ENCODE data around the gene EBF4.
"Not testable (repeated sequence)": the region's sequence is repeated elsewhere in the genome, so short reads cannot be mapped to it uniquely, and the experiment has no call there.

The EBF4 gene

DNA sequence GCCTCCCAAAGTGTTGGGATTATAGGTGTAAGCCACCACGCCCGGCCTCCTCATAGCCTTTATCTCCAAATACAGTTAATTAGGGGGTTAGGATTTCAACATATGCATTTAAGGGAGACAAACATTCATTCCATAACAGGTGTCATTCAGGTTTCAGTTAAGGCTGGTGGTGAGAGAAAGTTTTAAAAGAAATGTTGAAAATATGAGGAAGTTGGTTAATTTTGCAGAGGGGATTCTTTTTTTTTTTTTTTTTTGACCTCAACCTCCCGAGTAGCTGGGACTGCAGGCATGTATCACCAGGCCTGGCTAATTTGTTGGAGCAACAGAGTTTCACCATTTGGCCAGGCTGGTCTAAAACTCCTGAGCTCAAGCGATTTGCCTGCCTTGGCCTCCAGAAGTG is 12.5 kb upstream of the EBF4 start:
- no peak for DNase-seq

DNA sequence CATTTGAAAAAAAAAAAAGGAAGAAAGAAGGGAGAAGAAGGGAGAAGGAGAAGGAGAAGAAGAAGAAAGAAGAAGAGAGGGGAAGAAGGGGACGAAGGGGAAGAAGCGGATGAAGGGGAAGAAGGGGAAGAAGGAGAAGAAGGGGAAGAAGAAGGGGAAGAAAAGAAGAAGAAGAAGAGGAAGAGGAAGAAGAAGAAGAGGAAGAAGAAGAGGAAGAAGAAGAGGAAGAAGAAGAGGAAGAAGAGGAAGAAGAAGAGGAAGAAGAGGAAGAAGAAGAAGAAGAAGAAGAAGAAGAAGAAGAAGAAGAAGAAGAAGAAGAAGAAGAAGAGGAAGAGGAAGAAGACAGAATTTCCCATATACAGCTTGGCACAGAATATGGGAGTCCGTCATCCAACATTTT is 10.5 kb upstream of the EBF4 start:
- not testable (repeated sequence) for DNase-seq

DNA sequence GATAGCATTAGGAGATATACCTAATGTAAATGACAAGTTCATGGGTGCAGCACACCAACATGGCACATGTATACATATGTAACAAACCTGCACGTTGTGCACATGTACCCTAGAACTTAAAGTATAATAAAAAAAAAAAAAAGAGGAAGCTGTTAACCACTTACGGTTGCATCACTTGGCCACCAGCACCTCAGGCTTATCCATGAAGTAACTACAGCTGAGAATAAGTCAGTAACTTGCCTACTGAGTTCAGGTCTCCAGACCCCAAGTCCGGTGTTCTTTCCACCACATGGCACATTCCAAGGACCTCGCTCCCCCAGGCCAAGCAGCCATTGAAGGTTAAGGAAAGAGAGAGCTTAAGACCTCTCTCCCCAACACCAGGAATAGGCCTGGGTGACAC is 7.8 kb upstream of the EBF4 start:
- DNase-seq: not testable (repeated sequence)

DNA sequence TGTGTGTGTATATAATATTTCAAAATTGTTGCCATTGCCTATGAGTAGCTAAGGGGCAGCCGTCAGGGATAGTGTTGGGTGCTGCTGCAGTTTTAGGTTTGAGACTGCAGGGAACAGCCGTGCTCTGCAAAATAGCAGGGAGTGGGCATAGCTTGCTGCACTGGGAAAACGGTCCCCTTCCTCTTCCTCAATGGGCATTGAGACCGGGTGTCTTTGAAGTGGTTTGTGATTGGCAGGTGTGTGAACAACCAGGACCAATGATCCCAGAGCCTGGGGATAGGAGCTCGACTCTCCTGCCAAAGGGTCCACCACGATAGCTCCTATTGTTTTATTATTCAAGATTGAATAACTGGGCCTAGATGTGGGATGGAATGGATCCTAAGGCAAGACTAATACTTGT is 5.1 kb upstream of the EBF4 start:
- DNase-seq: no peak

DNA sequence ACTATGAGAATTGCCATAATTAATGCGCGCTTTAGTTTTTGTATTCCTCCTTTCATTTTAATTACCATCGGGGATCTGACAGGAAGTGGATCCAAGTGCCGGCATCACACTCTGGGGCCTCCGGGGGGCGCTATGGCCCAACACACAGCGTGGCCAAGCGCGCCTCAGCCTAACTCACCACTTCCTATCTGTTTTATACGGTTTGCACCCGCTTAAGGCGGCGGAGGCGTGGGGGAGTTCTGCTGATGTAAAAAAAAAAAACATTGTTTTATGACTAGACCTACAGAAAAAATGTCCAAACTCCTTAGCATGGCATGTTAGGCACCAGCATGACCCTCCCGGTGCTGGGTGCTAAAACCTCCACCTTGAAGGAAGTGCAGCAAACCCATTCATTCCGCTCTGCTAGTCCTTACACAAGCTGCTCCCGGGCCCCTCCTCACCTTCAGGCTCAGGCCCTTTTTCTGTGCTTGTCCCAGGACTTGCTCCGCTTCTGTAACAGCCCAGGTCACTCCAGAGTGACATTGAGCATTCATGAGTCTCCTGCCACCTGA is 4.5 kb upstream of the EBF4 start:
- DNase-seq: peak; percentile 48

DNA sequence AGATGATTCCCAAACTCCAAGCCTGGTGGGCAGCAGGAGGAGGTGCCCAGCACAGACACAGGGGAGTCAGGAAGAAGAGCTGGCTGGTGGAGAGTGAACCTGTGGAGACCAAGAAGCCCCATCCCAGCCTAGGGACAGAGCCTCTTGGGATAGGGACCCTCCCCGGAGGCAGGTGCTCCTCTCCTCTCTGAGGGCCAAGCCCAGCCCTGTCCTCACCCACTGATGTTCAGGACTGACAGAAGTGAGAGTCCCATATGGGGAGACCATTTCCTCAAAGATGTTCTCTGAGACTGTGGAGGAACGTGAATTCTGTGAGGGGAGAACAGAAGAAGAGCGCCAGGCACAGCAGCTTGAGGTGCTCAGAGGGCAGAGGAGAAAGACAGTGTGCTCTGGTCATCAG is 2.4 kb upstream of the EBF4 start:
- DNase-seq: no peak

DNA sequence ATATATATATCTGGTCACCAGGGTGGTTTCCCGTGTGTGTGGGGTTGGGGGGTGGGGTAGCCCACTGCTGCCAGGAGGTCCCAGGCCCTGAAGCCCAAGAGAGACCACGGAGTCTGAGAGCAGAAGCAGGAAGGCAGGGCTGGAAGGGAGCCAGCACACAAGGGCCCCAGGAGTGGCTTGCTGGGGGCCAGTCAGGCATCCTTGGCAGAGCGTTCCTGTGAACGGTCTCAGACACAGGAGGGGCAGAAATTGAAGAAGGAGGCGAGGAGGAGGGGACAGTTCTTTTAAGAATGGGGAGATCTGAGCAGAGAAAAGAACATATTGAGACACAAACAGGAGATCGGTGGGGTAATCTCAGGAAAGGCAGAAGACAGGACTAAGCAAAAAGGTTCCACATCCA is 1.9 kb upstream of the EBF4 start:
- DNase-seq: no peak

DNA sequence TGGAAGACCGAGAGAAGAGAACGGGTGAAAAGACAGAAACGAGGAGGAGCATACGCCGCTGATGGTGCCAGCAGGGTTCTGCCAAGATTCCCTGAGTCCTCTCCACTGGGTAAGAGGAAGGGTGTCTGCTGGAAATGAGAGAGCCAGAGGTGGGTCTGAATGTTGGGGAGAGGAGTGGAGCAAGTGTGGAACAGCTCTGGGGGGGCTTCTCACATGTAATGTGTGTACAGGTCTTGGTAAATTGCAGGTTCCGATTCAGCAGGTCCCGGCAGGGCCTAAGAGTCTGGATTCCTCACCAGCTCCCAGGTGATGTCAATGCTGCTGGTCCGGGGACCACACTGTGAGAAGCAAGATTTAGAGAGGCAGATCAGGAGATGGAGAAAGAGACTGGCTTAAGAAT is 1.5 kb upstream of the EBF4 start:
- DNase-seq: no peak

DNA sequence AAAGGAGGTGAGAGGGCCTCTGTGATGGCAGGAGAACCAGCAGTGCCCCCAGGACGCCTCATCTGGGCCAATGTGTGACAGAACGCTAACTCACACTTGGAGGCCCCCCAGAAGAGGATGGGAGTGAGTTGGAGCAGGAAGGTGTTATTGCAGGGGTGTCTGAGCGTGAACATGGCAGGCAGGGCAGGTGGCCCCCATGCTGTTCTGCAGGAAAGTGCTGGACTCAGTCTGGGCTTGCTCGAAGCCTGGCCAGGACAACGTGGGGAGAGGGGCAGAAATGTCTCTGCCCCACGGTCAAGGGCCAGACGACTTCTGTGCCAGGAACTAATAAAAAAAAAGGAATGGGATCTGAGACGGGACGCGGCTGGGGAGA is 931 bp upstream of the EBF4 start:
- DNase-seq: no peak

DNA sequence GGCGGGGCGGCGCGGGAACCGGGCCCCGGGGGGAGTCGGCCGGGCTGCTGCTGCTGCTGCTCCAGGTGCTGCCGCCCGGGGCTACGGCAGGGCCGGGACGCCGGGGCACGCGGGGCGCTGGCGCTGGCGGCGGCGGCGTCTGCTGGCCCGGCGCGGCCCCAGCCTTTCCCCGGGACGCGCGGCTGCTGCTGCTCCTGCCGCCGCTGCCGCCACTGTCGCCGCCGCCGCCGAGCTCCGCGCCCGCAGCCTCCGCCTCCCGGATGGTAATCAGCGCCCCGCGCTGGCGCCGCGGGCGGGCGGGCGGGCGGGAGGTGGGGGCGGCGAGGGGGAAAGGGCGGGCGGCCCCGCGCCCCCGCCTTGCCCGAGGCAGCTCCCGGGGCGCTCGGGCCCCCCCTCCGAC is 306 bp downstream of the EBF4 start:
- DNase-seq: no peak

DNA sequence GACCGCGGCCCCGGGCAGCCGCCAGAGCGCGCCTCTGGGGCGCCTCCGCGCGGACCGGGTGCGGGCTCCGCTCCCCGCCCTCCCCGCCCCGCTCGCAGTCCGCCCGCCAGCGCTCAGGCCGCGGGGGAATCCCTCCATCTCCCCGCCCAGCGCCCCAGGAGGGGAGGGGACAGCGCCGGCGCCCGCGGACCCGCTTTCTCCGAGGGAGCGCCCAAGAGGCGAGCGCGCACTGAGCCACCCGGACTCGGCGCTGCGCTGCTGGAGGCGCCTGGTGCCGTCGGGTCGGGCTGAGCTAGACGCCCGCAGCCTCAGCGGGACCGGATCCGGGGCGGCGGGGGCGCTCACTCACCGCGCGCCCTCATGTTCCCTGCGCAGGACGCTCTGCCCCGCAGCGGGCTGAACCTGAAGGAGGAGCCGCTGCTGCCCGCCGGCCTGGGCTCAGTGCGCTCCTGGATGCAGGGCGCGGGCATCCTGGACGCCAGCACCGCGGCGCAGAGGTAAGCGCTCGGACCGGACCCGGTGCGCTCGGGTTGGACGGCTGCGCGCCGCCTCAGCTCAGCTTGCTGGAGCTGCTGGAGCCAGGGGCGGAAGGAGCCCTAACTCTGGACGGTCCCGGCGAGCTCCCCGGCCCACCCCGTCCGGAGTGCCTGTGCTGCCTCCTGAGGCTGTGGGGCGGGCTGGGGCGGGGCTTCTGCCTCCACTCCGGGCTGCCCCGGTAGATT is 867 bp downstream of the EBF4 start:
- peak; percentile 34 for DNase-seq

DNA sequence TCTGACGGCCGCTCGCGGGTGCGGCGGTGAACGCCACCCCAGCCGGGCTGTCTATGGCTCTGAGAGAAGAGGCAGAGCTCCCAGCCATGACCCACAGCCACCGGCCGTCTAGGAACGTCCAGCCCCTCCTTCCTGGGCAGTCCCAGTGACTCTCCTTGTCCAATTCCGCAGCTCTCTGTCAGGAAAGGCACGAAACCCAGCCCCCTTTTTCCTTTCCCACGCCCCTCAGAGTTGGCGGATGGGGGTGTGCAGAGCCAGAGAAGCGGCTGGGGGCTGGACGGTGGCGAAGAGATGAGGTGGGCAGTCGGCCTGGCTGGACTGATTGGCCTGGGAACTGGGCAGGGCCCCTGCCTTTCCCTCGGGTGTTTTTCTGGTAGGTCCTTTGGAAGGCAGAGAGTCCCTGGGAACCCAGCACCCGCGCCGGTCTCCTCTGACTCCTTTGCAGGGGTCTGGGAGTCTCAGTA is 1.5 kb downstream of the EBF4 start:
- DNase-seq: no peak

DNA sequence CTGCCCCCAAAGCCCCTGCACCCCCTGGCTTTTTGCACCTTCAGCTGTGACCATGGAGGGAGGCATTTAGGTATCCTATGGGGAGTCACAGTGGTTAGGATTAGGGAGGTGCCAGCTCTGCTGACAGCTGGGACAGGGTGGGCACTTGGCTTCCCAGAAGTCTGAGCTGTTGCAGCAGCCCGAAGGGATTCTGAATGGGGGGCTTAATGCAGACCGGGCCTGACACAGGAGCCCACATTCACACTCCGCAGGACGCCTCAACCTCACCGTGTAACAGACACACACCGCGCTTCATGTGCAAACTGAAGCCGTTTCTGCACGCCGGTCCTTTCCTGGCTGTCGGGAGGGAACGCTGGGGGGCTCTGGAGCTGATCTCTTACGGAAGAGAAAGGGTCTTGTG is 1.9 kb downstream of the EBF4 start:
- DNase-seq: no peak

DNA sequence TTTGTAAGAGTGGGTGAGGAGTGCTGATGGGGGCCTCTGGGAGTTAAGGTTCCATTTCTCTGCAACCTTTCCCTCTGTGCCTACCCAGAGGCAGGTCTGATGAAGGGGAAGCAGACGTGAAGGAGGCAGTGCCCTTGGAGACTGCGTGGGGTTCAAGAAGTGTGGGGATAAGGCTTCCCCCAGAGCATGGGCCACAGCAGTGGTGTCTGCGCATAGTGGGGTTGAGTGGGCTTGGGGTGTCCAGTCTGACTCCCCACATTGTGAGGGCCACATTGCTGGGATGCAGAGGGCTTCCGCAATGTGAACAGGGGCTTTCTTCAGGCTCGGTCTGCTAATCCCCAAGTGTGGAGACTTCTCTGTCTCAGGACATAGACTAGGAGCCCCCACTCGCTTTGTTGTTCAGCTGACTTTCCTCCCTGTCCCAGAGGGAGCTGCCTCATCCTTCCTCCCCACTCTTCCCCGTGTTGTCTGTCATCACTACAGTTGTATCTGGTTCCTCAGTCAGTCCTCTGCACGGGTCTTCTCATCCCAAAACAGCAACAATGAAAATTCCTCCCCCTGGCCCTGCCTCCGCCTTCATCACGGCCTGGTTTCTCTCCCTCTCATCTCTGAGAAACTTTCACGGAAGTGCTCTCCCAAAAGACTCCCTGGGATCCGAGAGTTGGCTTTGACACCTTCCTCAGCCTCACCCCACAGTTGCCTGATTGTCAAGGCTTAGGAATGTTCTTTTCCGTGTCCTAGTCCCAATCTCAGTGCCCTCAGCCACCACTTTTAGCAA is 2.8 kb downstream of the EBF4 start:
- no peak for DNase-seq

DNA sequence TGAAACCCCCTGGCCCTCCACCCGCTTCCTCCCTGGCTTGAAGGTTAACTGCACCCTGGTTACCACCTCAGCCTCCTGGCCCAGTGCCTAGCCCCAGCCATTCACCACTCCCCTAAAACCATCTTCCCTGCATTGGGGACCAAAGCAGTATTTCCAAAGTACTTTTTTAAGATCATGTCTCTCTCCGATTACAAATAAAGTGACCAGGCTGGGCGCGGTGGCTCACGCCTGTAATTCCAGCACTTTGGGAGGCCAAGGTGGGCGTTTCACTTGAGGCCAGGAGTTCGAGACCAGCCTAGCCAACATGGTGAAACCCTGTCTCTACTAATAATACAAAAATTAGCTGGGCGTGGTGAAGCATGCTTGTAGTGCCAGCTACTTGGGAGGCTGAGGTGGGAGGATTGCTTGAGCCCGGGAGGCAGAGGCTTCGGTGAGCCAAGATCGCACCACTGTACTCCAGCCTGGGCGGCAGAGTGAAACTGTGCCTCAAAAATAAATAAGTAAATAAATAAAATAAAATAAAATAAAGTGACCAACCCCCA is 3.5 kb downstream of the EBF4 start:
- not testable (repeated sequence) for DNase-seq

DNA sequence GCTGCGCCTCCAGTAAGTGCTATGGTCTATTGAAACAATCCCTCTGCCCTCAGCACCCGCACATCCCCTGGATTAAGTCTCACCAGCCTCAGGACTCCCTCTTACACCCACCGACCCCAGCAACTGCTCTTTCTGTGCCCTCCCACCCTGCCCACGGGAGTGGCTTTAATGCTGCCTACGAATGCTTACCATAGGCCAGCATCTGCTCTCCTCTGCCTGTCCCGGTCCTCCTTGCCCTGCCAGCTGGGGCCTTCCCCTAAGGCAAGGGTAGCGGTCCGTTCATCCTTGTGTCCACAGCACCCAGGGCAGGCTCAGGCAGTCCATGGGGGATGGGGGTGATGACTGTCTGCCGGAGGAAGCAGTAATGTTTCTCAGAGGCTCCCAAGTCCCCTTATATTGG is 4.1 kb downstream of the EBF4 start:
- no peak for DNase-seq

DNA sequence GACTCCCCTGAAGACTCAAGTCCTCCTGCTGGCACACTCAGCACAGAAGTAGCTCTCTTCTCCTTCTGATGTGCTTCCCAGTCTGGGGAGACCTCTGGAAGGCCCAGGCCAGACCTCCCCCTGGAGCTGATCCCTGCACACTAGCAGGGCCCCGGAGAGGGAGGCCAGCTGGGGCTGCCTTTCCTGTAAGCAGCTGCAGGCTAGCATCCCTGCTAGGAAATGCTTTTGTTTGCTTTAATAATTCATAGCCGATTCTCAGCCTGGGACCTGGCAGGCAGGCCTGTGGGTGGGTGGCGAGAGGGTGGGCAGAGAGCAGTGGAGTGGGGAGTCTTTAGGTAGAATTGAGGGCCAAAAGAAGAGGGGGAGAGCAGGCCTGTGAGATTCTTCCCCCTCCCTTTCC is 5.2 kb downstream of the EBF4 start:
- DNase-seq: no peak

DNA sequence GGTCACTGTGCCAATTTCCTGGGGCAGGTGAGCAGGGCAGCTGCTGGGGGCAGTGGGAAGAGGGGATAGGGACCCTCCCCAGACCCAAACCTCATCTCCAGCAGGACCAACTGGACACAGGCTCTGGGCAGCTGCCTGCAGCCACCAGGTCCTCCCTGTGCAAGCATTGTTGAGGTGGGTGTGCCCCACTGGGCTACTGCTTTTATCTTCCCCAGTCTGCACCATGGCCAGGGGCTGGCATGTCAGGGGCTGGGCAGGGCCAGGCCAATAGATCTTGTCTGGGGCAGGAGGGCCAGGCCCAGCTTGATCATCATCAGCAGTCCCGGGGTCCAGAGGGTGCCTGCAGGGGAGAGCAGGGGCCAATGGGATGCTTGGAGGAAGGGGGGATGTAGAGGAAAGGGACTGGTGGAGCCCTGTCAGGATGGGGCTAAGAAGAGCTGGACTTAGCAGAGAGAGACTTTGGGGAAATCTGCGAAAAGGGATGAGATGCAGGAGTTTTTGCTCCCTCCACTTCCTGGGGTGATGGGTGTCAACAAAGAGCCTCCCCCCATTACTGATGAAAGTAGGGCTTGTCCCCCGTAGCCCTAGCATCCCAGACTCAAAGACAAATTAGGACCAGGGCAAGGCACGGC is 5.7 kb downstream of the EBF4 start:
- DNase-seq: no peak

DNA sequence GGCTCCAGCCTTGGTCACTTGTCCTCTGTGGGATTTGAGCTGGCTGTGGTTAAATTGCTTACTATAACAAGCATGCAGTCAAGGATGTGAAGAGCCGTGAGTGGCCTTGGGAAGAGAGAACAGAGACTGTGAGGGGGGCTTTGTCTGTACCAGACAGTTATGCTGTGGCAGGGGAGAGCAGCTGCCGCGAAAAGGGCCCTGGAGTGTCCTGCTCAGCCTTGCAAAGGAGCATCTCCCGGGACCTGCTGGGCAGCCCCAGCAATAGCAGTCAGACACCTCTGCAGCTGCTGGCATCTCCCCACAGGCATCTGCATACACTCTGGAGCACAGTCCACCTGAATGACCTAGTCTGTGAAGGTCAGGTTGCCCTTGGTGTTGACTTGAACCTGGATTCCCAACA is 6.3 kb downstream of the EBF4 start:
- DNase-seq: no peak

DNA sequence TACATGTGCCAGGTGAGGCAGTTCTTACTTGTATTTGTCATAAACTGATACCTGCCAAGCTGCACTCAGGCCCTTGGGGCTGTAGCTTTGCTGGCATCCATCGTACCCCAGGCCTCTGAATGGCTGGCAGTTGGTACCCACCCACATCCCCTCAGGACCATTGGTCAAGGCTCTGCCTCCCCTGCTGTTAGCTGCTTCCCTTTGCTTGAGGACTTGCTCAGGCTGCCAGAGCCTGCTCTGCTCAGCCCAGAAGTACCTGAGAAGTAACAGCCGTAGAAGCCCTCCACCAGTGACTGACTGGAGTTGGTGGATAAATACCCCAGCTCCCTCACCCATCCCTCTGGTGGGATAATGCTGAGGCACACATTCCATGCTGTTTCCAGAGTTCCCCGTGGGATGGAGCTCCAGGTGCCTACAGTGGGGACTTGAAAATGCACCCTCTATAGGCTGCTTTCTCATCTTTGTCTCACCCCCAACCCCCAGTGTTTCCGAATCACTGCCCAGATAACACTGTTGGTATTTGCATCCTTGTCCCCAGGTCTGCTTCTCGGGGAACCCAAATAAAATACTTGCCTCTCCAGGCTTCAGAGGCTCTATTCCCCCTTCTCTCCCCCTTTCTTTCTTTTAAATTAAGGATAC is 7.3 kb downstream of the EBF4 start:
- no peak for DNase-seq

DNA sequence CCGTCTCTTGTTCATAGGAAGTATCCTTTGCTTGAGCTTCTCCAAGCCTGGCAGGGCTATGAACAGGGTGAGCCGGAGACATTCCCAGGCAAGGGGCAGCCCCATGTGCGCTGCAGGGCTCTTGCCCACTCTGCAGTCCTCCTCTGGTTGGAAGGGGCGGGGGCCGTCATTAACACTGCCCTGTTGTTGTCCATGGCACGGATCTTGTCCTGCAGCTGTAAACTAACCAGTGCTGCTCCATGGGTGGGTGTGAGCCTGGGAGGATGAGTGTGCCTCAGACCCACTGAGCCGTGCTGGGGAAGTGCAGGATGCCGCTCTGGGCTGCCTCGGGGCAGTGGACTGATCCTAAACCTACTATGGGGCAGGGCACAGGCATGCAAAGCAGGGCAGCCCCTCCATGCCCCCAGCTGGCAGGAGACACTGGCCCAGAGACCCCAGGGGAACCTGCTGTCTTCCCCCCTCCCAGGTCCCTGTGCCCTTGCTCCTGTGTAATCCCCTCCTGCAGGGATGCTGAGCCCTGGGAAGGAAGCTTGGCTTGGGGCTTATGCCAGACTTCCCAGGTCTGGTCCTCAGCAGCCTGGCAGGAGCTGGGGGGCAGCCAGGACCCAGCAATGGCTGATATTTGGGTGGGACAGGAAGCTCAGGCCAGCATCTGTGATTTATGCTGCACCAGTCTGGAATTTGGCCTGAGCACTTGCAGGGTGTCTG is 8.5 kb downstream of the EBF4 start:
- no peak for DNase-seq

DNA sequence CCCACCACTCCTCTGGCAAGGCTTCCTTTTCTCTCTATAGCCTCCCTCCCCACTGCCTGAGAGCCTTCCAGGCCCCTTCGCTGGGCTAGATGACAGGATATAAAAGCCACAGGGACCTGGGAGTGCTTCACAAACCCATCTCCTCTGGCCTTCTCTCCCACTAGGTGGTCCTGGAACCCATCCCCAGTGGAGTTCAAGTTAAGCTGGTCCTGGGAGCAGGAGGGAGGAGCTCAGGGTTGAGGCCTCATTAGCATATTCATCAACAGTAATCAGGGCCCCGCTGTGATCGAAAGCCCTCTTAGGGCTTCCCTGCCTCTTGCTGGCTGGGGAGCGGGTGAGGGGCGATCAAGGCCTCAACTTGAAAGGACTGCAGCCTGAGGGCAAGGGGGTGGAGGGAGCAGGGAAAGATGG is 9.1 kb downstream of the EBF4 start:
- no peak for DNase-seq
